H9 (cell line): ENCODE results near the gene PI16. TPM values are rescaled to one million over a fixed set of nuclear protein-coding genes. Genes with fewer than 3 reads are reported as not detected.

ENCODE experiments used
- DNase-seq: peaks from one replicate; pipeline ENCODE4 v3.0.0-alpha.2; 2017
- H2AFZ ChIP-seq: one replicate; pipeline ENCODE4 v1.6.1; 2013; ENCODE audit warnings: mild to moderate bottlenecking, low read length, control low read depth, moderate library complexity
- H2AK5ac ChIP-seq: 2 replicates; pipeline ENCODE4 v1.6.1; 2013; ENCODE audit warnings: low read length, control low read depth, mixed read lengths; ENCODE audit not compliant: insufficient read length
- H2BK120ac ChIP-seq: one replicate; pipeline ENCODE4 v1.6.1; 2013; ENCODE audit warnings: low read depth, mild to moderate bottlenecking, low read length, control low read depth, inconsistent platforms; ENCODE audit not compliant: poor library complexity, severe bottlenecking
- H2BK12ac ChIP-seq: 2 replicates; pipeline ENCODE4 v1.6.1; 2013; ENCODE audit warnings: low read length, control low read depth, mixed read lengths, low read depth; ENCODE audit not compliant: insufficient read length
- H2BK15ac ChIP-seq: 2 replicates; pipeline ENCODE4 v1.6.1; 2013; ENCODE audit warnings: low read depth, low read length, control low read depth
- H2BK20ac ChIP-seq: one replicate; pipeline ENCODE4 v1.6.1; 2013; ENCODE audit warnings: low read depth, mild to moderate bottlenecking, low read length, control low read depth, inconsistent platforms; ENCODE audit not compliant: poor library complexity, severe bottlenecking
- H2BK5ac ChIP-seq: 2 replicates; pipeline ENCODE4 v1.6.1; 2013; ENCODE audit warnings: low read length, control low read depth, mixed read lengths; ENCODE audit not compliant: insufficient read length
- H3K14ac ChIP-seq: 2 replicates; pipeline ENCODE4 v1.6.1; 2013; ENCODE audit warnings: low read length, control low read depth; ENCODE audit not compliant: insufficient read depth
- H3K18ac ChIP-seq: 2 replicates; pipeline ENCODE4 v1.6.1; 2013; ENCODE audit warnings: low read depth, mild to moderate bottlenecking, mixed read lengths, low read length, control low read depth; ENCODE audit not compliant: insufficient read length
- H3K23ac ChIP-seq: 2 replicates; pipeline ENCODE4 v1.6.1; 2013; ENCODE audit warnings: low read length, control low read depth, mixed read lengths, low read depth; ENCODE audit not compliant: insufficient read length
- H3K23me2 ChIP-seq: 2 replicates; pipeline ENCODE4 v1.6.1; 2013; ENCODE audit warnings: low read depth, mild to moderate bottlenecking, mixed read lengths, low read length, control low read depth; ENCODE audit not compliant: insufficient read length, poor library complexity, severe bottlenecking
- H3K27ac ChIP-seq: 2 replicates; pipeline ENCODE4 v1.5.1; 2013; ENCODE audit warnings: low read length, control low read depth, mixed read lengths, low read depth; ENCODE audit not compliant: insufficient read length
- H3K27me3 ChIP-seq: 2 replicates; pipeline ENCODE4 v1.6.1; 2013; ENCODE audit warnings: low read length, control low read depth, inconsistent platforms; ENCODE audit not compliant: insufficient read depth
- H3K4ac ChIP-seq: 2 replicates; pipeline ENCODE4 v1.6.1; 2013; ENCODE audit warnings: low read depth, mild to moderate bottlenecking, control low read depth, inconsistent platforms, low read length, moderate library complexity
- H3K4me1 ChIP-seq: 2 replicates; pipeline ENCODE4 v1.6.1; 2013; ENCODE audit warnings: low read length, control low read depth, inconsistent platforms; ENCODE audit not compliant: insufficient read depth
- H3K4me2 ChIP-seq: 2 replicates; pipeline ENCODE4 v1.6.1; 2013; ENCODE audit warnings: low read length, control low read depth, mixed read lengths; ENCODE audit not compliant: insufficient read length, insufficient read depth
- H3K56ac ChIP-seq: 2 replicates; pipeline ENCODE4 v1.6.1; 2013; ENCODE audit warnings: low read depth, mild to moderate bottlenecking, mixed read lengths, low read length, control low read depth; ENCODE audit not compliant: insufficient read length
- H3K79me1 ChIP-seq: 2 replicates; pipeline ENCODE4 v1.6.1; 2013; ENCODE audit warnings: low read depth, mild to moderate bottlenecking, moderate library complexity, low read length, control low read depth, inconsistent platforms; ENCODE audit not compliant: insufficient read depth, poor library complexity, severe bottlenecking
- H3K79me2 ChIP-seq: 2 replicates; pipeline ENCODE4 v1.6.1; 2013; ENCODE audit warnings: low read length, control low read depth, inconsistent platforms; ENCODE audit not compliant: insufficient read depth
- H3K9ac ChIP-seq: 2 replicates; pipeline ENCODE4 v1.6.1; 2013; ENCODE audit warnings: low read length, control low read depth, mixed read lengths; ENCODE audit not compliant: insufficient read length; ENCODE audit errors: extremely low read depth
- H3K9me3 ChIP-seq: one replicate; pipeline ENCODE4 v1.6.1; 2013; ENCODE audit warnings: low read depth, low read length, inconsistent platforms; ENCODE audit not compliant: control insufficient read depth
- H3T11ph ChIP-seq: one replicate; pipeline ENCODE4 v1.6.1; 2013; ENCODE audit warnings: mild to moderate bottlenecking, low read length, control low read depth, inconsistent platforms
- H4K20me1 ChIP-seq: one replicate; pipeline ENCODE4 v1.6.1; 2013; ENCODE audit not compliant: control insufficient read depth, insufficient read length, insufficient read depth
- H4K5ac ChIP-seq: 2 replicates; pipeline ENCODE4 v1.6.1; 2013; ENCODE audit warnings: low read depth, mild to moderate bottlenecking, mixed read lengths, low read length, control low read depth; ENCODE audit not compliant: insufficient read length
- H4K8ac ChIP-seq: replicated peaks from 2 replicates; pipeline ENCODE4 v1.6.1; 2013; ENCODE audit warnings: low read length, control low read depth, mixed read lengths, low read depth; ENCODE audit not compliant: insufficient read length
- H4K91ac ChIP-seq: 2 replicates; pipeline ENCODE4 v1.6.1; 2013; ENCODE audit warnings: low read depth, mild to moderate bottlenecking, moderate library complexity, mixed read lengths, low read length, control low read depth; ENCODE audit not compliant: insufficient read length
- H3K27ac Mint-ChIP-seq, 3 experiments: 2 replicates in 2 of 3; 3 replicates in 1 of 3; pipeline ENCODE4 v1.8.0; 2020 to 2021; ENCODE audit warnings: mixed read lengths in 3 of 3, mild to moderate bottlenecking in 1 of 3, moderate library complexity in 1 of 3
- H3K27me3 Mint-ChIP-seq: 2 replicates; pipeline ENCODE4 v1.8.0; 2021; ENCODE audit warnings: low read depth, mild to moderate bottlenecking, moderate library complexity, mixed read lengths
- H3K36me3 Mint-ChIP-seq, 3 experiments: 2 replicates in 2 of 3; 3 replicates in 1 of 3; pipeline ENCODE4 v1.8.0; 2020 to 2021; ENCODE audit warnings: low read depth in 3 of 3, mixed read lengths in 3 of 3; ENCODE audit not compliant: insufficient read depth in 1 of 3
- H3K4me1 Mint-ChIP-seq, 2 experiments: 2 replicates each; pipeline ENCODE4 v1.8.0; 2020; ENCODE audit warnings: mixed read lengths in 2 of 2
- H3K4me3 Mint-ChIP-seq, 2 experiments: 2 replicates in 1 of 2; 3 replicates in 1 of 2; pipeline ENCODE4 v1.8.0; 2020 to 2021; ENCODE audit warnings: mild to moderate bottlenecking in 2 of 2, mixed read lengths in 2 of 2, moderate library complexity in 1 of 2
- H3K9me3 Mint-ChIP-seq, 2 experiments: 2 replicates in 1 of 2; 3 replicates in 1 of 2; pipeline ENCODE4 v1.8.0; 2020; ENCODE audit warnings: mild to moderate bottlenecking in 2 of 2, mixed read lengths in 2 of 2, moderate library complexity in 1 of 2
- WGBS: extraction: QIAGEN DNeasy Blood & Tissue Kit; methylation state at CpG from one replicate; pipeline ENCODE4 v1.1.7; 2013; ENCODE audit warnings: missing lambda C conversion rate, low lambda C conversion rate, mixed read lengths; ENCODE audit not compliant: insufficient read length; ENCODE audit errors: extremely low coverage; 5-methylcytosine and 5-hydroxymethylcytosine counted together
- total RNA-seq: library from RNA; stranded (reverse); gene quantifications from 2 replicates; pipeline ENCODE4 v1.2.1, GENCODE V29; 2021
- TF ChIP-seq, protein P1 (sequence below): fragments of 200-600 bp; sonication (generic); conservative IDR thresholded peaks from 3 replicates; pipeline ENCODE4 v1.8.0; 2021; ENCODE audit warnings: antibody characterized with exemption, mild to moderate bottlenecking

Gene PI16
- total RNA-seq, 1 experiment from 2014 or later = not detected

DNA sequence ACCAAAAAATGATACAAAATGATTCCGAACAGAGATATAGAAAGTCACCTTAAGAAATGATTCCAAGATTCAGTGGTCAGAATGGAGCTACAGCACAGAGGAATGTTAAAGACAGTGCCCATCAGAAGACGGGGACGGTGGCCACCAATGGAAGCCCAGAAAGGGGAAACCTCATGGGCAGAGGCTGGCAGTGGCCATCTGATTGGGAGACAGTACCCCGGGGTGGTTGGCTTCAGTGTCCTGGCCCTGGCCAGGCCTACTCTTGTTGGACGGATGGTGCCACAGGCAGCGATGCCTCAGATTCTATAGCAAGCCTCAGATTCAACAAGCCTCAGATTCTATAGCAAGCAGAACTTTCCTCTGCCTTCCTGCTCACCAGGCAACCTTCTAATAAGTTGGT is 16.6 kb upstream of the PI16 start:
- H4K20me1 ChIP-seq = no peaks in the 10 kb centered on the region
- no peaks in the 10 kb centered on the region for H3K79me1 ChIP-seq
- no peak overlapping the region for H3K14ac ChIP-seq
- no peak overlapping the region for H3K56ac ChIP-seq
- H2BK20ac ChIP-seq = no peak overlapping the region
- DNase-seq = no peak
- no peaks in the 10 kb centered on the region for H3K79me2 ChIP-seq
- H3K4ac ChIP-seq = no peak overlapping the region
- H3K23ac ChIP-seq = no peak overlapping the region
- no peak overlapping the region for H2BK5ac ChIP-seq
- H3K4me2 ChIP-seq = no peak overlapping the region
- H3K18ac ChIP-seq = no peak overlapping the region
- no peaks in the 10 kb centered on the region for H3K4me1 ChIP-seq
- no peak overlapping the region for H2BK120ac ChIP-seq
- H3K9me3 ChIP-seq = no peaks in the 10 kb centered on the region
- no peak overlapping the region for H3K9ac ChIP-seq
- Mint-ChIP-seq H3K9me3 (peaks cover 12 to 17% of the 10 kb centered on the region in 2 experiments; a peak in 3 of 5 replicates), H3K27me3 (peaks cover 6% of the 10 kb centered on the region), H3K4me1 (no peaks in the 10 kb centered on the region), H3K27ac (no peak overlapping the region), H3K4me3 (no peak overlapping the region), H3K36me3 (peaks cover 1 to 11% (median 3%) of the 10 kb centered on the region in 3 experiments; a peak in 3 of 7 replicates)
- H4K91ac ChIP-seq = no peak overlapping the region
- H4K8ac ChIP-seq = no peak overlapping the region
- no CpG with 5 or more reads among the region's 6 CpGs for WGBS
- H2AFZ ChIP-seq = no peak overlapping the region
- H4K5ac ChIP-seq = no peak overlapping the region
- no peak overlapping the region for H3K27ac ChIP-seq
- no peak overlapping the region for H2BK15ac ChIP-seq
- TF ChIP-seq, protein P1, sequence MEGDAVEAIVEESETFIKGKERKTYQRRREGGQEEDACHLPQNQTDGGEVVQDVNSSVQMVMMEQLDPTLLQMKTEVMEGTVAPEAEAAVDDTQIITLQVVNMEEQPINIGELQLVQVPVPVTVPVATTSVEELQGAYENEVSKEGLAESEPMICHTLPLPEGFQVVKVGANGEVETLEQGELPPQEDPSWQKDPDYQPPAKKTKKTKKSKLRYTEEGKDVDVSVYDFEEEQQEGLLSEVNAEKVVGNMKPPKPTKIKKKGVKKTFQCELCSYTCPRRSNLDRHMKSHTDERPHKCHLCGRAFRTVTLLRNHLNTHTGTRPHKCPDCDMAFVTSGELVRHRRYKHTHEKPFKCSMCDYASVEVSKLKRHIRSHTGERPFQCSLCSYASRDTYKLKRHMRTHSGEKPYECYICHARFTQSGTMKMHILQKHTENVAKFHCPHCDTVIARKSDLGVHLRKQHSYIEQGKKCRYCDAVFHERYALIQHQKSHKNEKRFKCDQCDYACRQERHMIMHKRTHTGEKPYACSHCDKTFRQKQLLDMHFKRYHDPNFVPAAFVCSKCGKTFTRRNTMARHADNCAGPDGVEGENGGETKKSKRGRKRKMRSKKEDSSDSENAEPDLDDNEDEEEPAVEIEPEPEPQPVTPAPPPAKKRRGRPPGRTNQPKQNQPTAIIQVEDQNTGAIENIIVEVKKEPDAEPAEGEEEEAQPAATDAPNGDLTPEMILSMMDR = no peak
- no peak overlapping the region for H2BK12ac ChIP-seq
- H3K23me2 ChIP-seq = no peaks in the 10 kb centered on the region
- no peak overlapping the region for H3T11ph ChIP-seq
- H3K27me3 ChIP-seq = no peaks in the 10 kb centered on the region
- no peak overlapping the region for H2AK5ac ChIP-seq
